Amygdala (tissue), 56 donors: ENCODE measurements around the gene FASTK.

ENCODE experiments used
- DNase-seq, 56 donors: peaks; one replicate each; lab custom pipeline; 2025; lab: John Stamatoyannopoulos, UW

FASTK gene

GRCh38 chr7:151069841-151070573, 10.6 kb downstream of the FASTK start:
- no peak for DNase-seq

GRCh38 chr7:151068069-151068773, 12.4 kb downstream of the FASTK start:
- no peak for DNase-seq

- no peak for DNase-seq
Observed at GRCh38 chr7:151066273-151066974, 14.2 kb downstream of the FASTK start.

GRCh38 chr7:151065516-151065915, 15.1 kb downstream of the FASTK start:
- no peak for DNase-seq

GRCh38 chr7:151064993-151065392, 15.6 kb downstream of the FASTK start:
- no peak for DNase-seq

GRCh38 chr7:151064454-151064853, 16.2 kb downstream of the FASTK start:
- DNase-seq, result no peak

- no peak for DNase-seq
Observed at GRCh38 chr7:151063212-151063561, 17.4 kb downstream of the FASTK start.

GRCh38 chr7:151062399-151063211, 18.0 kb downstream of the FASTK start:
- no peak for DNase-seq

GRCh38 chr7:151062111-151062398, 18.6 kb downstream of the FASTK start:
- no peak for DNase-seq

GRCh38 chr7:151061213-151062110, 19.1 kb downstream of the FASTK start:
- no peak for DNase-seq

- peak in 30 of 56 donors; percentile 12 to 72 (median 40) for DNase-seq
Observed at GRCh38 chr7:151060416-151061212, 20.0 kb downstream of the FASTK start.

GRCh38 chr7:151060113-151060415, 20.5 kb downstream of the FASTK start:
- peak in 1 of 56 donors; percentile 60 for DNase-seq

- peak in 55 of 56 donors; percentile 37 to 95 (median 78) for DNase-seq
Observed at GRCh38 chr7:151059367-151060112, 21.1 kb downstream of the FASTK start, which contains the start of gene SLC4A2. SLC4A2 (plus strand) TSS chr7:151059589; CDS start chr7:151061988, 2,399 bp downstream.

GRCh38 chr7:151058781-151059366, 21.7 kb downstream of the FASTK start:
- peak in 6 of 56 donors; percentile 45 to 63 (median 56) for DNase-seq

GRCh38 chr7:151057989-151058780, 22.4 kb downstream of the FASTK start:
- DNase-seq, result peak; percentile 85 to 100 (median 99)

- peak in 3 of 56 donors; percentile 56 to 96 (median 95) for DNase-seq
Observed at GRCh38 chr7:151057506-151057988, 23.1 kb downstream of the FASTK start, which contains the start of gene CDK5. CDK5 (minus strand) TSS chr7:151057897; CDS start chr7:151057848, 49 bp downstream.
